ENCODE results near the gene BPI. TPM values are rescaled to one million over a fixed set of nuclear protein-coding genes. Genes with fewer than 3 reads are reported as not detected.
"Not testable (repeated sequence)": the region's sequence is repeated elsewhere in the genome, so short reads cannot be mapped to it uniquely, and the experiment has no call there.

BPI gene
- total RNA-seq, 1 experiment from 2014 or later, result 0.24 TPM

DNA sequence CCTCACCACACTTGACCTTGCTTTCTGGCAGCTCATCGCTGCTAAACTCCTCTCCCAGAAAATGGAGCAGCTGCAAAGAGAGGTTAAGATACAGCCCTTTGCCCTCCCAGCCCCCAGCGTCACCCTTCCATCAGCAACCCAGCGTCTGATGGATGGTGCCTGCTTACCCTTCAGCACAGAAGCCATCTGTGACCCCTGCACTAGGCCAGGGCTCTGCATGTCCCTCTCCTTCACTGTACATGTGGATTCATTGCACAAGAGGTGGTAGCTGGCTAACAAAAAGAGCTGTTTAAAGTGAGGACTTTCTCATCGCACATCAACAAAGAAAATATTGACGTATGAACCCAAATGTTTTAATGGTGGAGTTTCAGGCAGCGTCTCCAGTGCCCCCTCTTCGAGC lies 54.6 kb downstream of the BPI start:
- DNase-seq (ENCODE audit: low read depth), result no peak

- DNase-seq (ENCODE audit: low read depth), result no peak
These were observed 59.2 kb downstream of the BPI start for GRCh38 chr20:38363004-38363747.

GRCh38 chr20:38369389-38369788 lies 65.4 kb downstream of the BPI start:
- peak; percentile 27 for DNase-seq (ENCODE audit: low read depth)

DNA sequence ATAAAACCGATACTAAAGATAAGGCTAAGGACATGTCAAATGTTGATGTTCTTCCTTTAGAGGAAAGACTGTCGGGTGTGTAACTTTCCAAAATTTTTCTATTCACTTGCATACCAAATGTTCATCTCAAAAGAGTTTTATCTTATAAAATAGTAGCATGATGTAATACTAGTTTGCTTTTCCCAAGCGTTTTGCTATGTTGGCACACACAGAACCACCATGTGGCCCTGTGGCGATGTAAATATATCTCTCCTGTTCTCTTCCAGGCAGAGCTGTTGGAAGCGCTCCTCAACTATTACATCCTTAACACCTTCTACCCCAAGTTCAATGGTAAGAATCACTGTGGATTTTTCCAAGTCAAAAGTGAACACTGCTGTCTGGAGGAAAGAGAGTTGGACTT lies 68.8 kb downstream of the BPI start:
- no peak for DNase-seq (ENCODE audit: low read depth)

- DNase-seq (ENCODE audit: low read depth), result no peak
These were observed 69.4 kb downstream of the BPI start for GRCh38 chr20:38373231-38373867.

GRCh38 chr20:38373898-38374297 lies 69.9 kb downstream of the BPI start:
- DNase-seq (ENCODE audit: low read depth), result no peak

- DNase-seq (ENCODE audit: low read depth), result no peak
These were observed 73.2 kb downstream of the BPI start for GRCh38 chr20:38377039-38377685.

DNA sequence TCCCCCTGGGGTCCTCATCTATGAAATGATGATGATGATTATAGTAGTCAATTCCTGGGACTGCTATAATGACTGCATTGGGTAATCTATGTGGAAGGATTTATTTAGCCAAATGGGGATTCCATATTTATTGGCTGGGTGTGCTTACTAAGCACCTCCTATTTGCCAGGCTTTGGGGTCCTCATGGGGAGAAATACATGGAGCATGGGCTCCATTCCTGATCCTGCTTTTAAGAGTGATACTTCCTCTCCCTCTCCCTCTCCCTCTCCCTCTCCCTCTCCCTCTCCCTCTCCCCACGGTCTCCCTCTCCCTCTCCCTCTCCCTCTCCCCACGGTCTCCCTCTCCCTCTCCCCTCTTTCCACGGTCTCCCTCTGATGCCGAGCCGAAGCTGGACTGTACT lies 73.9 kb downstream of the BPI start:
- not testable (repeated sequence) for DNase-seq (ENCODE audit: low read depth)

DNA sequence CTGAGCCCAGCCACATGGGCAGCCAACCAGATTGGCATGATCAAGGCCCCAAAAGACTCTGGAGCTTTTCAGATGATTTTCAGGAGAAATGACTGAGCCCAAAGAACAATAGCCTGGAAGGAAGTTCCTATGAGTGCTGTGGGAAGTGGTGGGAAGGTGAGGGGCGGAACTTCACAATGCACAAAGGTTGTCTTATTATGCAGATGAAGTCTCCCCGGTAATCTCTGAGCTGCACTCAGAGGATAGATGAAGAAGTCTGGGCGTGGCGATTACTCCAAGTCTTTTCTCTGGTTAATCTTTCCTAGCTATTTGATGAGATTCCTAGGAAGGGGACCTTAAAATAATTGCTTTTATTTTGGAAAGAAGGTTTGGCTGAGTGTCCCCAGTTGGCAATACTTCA lies 79.2 kb downstream of the BPI start:
- no peak for DNase-seq (ENCODE audit: low read depth)

DNA sequence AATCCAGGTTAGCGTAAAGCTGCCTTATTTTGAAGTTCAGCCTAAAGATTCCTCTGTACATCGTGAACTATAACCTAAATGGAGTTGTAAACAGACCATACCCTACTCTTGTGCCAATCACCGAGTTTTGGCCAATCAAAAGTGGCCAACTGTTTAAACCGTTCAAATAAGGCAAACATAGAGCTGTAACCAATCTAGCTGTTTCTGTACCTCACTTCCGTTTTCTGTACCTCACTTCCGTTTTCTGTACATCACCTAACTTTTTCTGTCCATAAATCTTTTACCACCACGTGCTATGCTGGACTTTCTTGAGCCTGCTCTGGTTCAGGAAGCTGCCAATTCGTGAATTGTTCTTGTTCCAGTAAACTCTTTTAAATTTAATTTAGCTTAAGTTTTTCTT lies 82.0 kb downstream of the BPI start:
- DNase-seq (ENCODE audit: low read depth), result no peak

DNA sequence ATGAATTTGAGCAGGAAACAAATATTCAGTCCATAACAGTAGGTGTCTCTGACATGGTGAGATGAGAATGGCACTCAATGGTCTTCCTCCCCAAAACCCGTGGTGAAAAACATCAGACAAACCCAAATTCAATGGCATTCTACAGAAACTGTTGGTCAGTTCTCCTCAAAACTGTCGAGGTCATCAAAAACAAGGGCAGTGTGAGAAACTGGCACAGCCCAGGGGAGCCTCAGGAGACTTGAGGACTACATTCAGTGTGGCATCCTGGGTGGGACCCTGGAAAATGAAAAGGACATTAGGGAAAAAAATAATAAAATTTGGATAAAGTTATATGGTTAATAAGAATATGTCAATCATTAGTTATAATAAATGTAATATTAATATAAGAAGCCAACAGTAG lies 82.9 kb downstream of the BPI start:
- DNase-seq (ENCODE audit: low read depth), result no peak

Other genes with a start within 250 kb of the BPI start
- 650 and 793 TPM in 2 replicates for gene TGM2, start 138.9 kb upstream of the BPI start, total RNA-seq (2014; rRNA removed; shearing (Covaris generic))
- gene KIAA1755, start 43.4 kb upstream of the BPI start, total RNA-seq (2014; rRNA removed; shearing (Covaris generic)), result 0.59 and 1.1 TPM in 2 replicates
- gene LBP, start 42.3 kb downstream of the BPI start, total RNA-seq (2014; rRNA removed; shearing (Covaris generic)), result not detected in 2 replicates
- 7.5 and 13.0 TPM in 2 replicates for gene SNHG17, start 131.2 kb downstream of the BPI start, total RNA-seq (2014; rRNA removed; shearing (Covaris generic))
- 30.3 and 33.8 TPM in 2 replicates for gene RALGAPB, start 168.7 kb downstream of the BPI start, total RNA-seq (2014; rRNA removed; shearing (Covaris generic))